Measurements from ENCODE around the gene EMP2. TPM values are rescaled to one million over a fixed set of nuclear protein-coding genes. Genes with fewer than 3 reads are reported as not detected.

The EMP2 gene
- total RNA-seq, 6 donors from 2014 or later = 261 to 1,020 (median 640) TPM

- no peaks in the 10 kb centered on the region for H3K9me3 ChIP-seq
- WGBS, 2 donors = 69 to 88% methylated on average over 2 of the region's 2 CpGs
These were observed 79.3 kb downstream of the EMP2 start for GRCh38 chr16:10501016-10501607.

GRCh38 chr16:10500582-10500981, 79.8 kb downstream of the EMP2 start:
- Histone ChIP-seq H3K36me3 (peaks cover 0 to 33% (median 7%) of the 10 kb centered on the region in 4 donors), H3K4me1 (no peaks in the 10 kb centered on the region), H3K4me3 (no peak overlapping the region), H3K27ac (no peak overlapping the region), H3K27me3 (no peaks in the 10 kb centered on the region), H3K9me3 (peaks cover 0 to 2% (median under 1%) of the 10 kb centered on the region in 4 donors)
- TF ChIP-seq EP300 (IDR thresholded peaks at IDR 0.05) = no peak
- no peak for TF ChIP-seq POLR2AphosphoS5 (IDR thresholded peaks at IDR 0.05)
- TF ChIP-seq POLR2A (IDR thresholded peaks at IDR 0.05) = no peak
- TF ChIP-seq CTCF (IDR thresholded peaks at IDR 0.05) = no peak
- ATAC-seq (ENCODE audit: low FRiP score in 2 of 2) (no peak), DNase-seq (no peak)
- WGBS, 2 donors = 99 to 100% methylated on average over 3 of the region's 3 CpGs

More at GRCh38 chr16:10501016-10501607, 79.3 kb downstream of the EMP2 start:
- Histone ChIP-seq H3K27me3 (no peaks in the 10 kb centered on the region), H3K36me3 (peaks cover 0 to 29% (median 5%) of the 10 kb centered on the region in 4 donors), H3K4me3 (no peak overlapping the region), H3K4me1 (no peaks in the 10 kb centered on the region), H3K27ac (no peak overlapping the region)
- TF ChIP-seq CTCF (IDR thresholded peaks at IDR 0.05) (no peak), EP300 (IDR thresholded peaks at IDR 0.05) (no peak), POLR2AphosphoS5 (IDR thresholded peaks at IDR 0.05) (no peak), POLR2A (IDR thresholded peaks at IDR 0.05) (no peak)
- no peak for DNase-seq
- peak in 1 of 2 donors; percentile 60 for ATAC-seq (ENCODE audit: low FRiP score in 2 of 2)

- ATAC-seq (ENCODE audit: low FRiP score in 2 of 2) (no peak), DNase-seq (no peak)
- H3K4me1 ChIP-seq = no peaks in the 10 kb centered on the region
- no peaks in the 10 kb centered on the region for H3K27me3 ChIP-seq
- peaks cover 0 to 41% (median 5%) of the 10 kb centered on the region in 4 donors for H3K36me3 ChIP-seq
- peaks cover 0 to 14% (median 10%) of the 10 kb centered on the region in 4 donors for H3K9me3 ChIP-seq
- TF ChIP-seq CTCF (IDR thresholded peaks at IDR 0.05) (no peak), EP300 (IDR thresholded peaks at IDR 0.05) (no peak), POLR2A (IDR thresholded peaks at IDR 0.05) (no peak), POLR2AphosphoS5 (IDR thresholded peaks at IDR 0.05) (no peak)
- H3K4me3 ChIP-seq = no peak overlapping the region
- WGBS, 2 donors = 89 to 94% methylated on average over 13 of the region's 13 CpGs
- no peak overlapping the region for H3K27ac ChIP-seq
These were observed 83.0 kb downstream of the EMP2 start for GRCh38 chr16:10497132-10498101.

- H3K36me3 ChIP-seq = peaks cover 0 to 31% (median 3%) of the 10 kb centered on the region in 4 donors
- H3K9me3 ChIP-seq = peaks cover 0 to 14% (median 10%) of the 10 kb centered on the region in 4 donors
- WGBS, 2 donors = 96% methylated on average over 6 of the region's 6 CpGs
- DNase-seq (no peak), ATAC-seq (ENCODE audit: low FRiP score in 2 of 2) (no peak)
- no peaks in the 10 kb centered on the region for H3K4me1 ChIP-seq
- no peak for TF ChIP-seq POLR2AphosphoS5 (IDR thresholded peaks at IDR 0.05)
- no peak for TF ChIP-seq CTCF (IDR thresholded peaks at IDR 0.05)
- TF ChIP-seq POLR2A (IDR thresholded peaks at IDR 0.05) = no peak
- no peak for TF ChIP-seq EP300 (IDR thresholded peaks at IDR 0.05)
- H3K27me3 ChIP-seq = no peaks in the 10 kb centered on the region
- no peak overlapping the region for H3K27ac ChIP-seq
- H3K4me3 ChIP-seq = no peak overlapping the region
These were observed 85.4 kb downstream of the EMP2 start for GRCh38 chr16:10495031-10495345.
